ENCODE results near the gene SAV1. TPM values are rescaled to one million over a fixed set of nuclear protein-coding genes. Genes with fewer than 3 reads are reported as not detected.

SAV1 gene
- total RNA-seq, 3 donors from 2014 or later: 17.0 to 29.0 (median 18.0) TPM

DNA sequence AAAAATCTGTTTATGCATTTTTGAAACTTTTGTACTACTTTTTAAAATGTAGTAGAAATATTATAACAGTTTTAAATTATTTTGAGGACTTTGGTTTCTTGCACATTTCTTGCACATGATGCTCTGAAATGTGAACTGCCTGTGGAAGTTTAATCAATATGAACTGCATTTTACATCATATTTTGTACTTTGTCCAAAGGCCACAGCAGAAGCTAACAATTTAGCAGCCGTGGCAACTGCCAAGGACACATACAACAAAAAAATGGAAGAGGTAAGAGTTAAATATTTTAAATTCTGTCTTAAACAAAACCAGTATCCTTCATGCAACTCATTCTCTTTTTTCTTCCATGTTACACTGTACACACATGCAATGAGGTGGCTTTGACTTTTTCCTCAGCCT, 45.1 kb downstream of the SAV1 start:
- Histone ChIP-seq H3K4me1 (ENCODE audit: low read depth) (no peaks in the 10 kb centered on the region), H3K4me3 (no peak overlapping the region), H3K36me3 (ENCODE audit: low read depth) (no peaks in the 10 kb centered on the region), H3K9me3 (no peaks in the 10 kb centered on the region)
- intact Hi-C loops (cut with DNase I, micrococcal nuclease): no loop called here
- TF ChIP-seq, protein P1, sequence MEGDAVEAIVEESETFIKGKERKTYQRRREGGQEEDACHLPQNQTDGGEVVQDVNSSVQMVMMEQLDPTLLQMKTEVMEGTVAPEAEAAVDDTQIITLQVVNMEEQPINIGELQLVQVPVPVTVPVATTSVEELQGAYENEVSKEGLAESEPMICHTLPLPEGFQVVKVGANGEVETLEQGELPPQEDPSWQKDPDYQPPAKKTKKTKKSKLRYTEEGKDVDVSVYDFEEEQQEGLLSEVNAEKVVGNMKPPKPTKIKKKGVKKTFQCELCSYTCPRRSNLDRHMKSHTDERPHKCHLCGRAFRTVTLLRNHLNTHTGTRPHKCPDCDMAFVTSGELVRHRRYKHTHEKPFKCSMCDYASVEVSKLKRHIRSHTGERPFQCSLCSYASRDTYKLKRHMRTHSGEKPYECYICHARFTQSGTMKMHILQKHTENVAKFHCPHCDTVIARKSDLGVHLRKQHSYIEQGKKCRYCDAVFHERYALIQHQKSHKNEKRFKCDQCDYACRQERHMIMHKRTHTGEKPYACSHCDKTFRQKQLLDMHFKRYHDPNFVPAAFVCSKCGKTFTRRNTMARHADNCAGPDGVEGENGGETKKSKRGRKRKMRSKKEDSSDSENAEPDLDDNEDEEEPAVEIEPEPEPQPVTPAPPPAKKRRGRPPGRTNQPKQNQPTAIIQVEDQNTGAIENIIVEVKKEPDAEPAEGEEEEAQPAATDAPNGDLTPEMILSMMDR (IDR thresholded peaks at IDR 0.05): no peak
- no peak for DNase-seq
- no peak for ATAC-seq

DNA sequence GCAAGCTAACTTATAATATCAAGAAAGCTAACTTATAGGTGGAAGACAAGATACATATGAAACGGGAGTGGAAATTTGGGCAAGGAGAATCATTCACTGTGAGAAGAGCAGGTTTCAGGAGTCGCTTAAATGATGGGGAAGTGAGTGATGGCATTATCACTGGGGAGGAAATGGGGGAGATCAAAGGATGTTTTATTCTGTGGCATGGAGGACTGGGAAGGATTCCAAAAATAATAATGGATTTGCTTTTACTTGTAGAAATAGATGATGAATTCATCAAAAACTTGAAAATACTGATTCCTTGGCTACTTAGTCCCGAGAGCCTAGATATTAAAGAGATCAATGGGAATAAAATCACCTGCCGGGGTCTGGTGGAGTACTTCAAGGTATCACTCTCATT, 47.8 kb downstream of the SAV1 start:
- TF ChIP-seq, protein P1 (IDR thresholded peaks at IDR 0.05): no peak
- no peak overlapping the region for H3K4me3 ChIP-seq
- no peaks in the 10 kb centered on the region for H3K4me1 ChIP-seq (ENCODE audit: low read depth)
- ATAC-seq: no peak
- no peaks in the 10 kb centered on the region for H3K9me3 ChIP-seq
- H3K36me3 ChIP-seq (ENCODE audit: low read depth): no peaks in the 10 kb centered on the region
- no peak for DNase-seq
- intact Hi-C loops (cut with DNase I, micrococcal nuclease): no loop called here

DNA sequence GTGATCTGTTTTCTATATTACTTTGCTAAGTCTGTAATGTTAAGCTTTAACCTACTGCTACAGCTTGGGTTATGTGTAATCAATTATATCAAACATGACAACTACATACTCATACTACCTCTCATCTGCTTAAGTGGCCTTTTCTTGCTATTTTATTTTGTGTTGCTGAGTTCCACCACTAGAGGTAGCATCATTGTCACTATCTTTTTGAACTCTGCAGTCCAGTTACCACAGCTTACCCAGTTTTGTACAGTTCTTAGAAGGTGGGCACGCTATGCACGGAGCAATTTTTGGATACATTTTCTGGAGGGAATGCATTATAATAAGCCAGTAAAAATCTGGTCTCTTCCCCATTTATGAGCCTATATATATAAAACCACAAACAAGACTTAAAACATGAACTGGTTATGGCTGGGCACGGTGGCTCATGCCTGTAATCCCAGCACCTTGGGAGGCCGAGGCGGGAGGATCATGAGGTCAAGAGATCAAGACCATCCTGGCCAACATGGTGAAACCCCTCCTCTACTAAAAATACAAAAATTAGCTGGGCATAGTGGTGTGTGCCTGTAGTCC, 48.5 kb downstream of the SAV1 start:
- no peak overlapping the region for H3K4me3 ChIP-seq
- no peaks in the 10 kb centered on the region for H3K4me1 ChIP-seq (ENCODE audit: low read depth)
- no peak for ATAC-seq
- no peaks in the 10 kb centered on the region for H3K36me3 ChIP-seq (ENCODE audit: low read depth)
- intact Hi-C loops (cut with DNase I, micrococcal nuclease): no loop called here
- H3K9me3 ChIP-seq: no peaks in the 10 kb centered on the region
- TF ChIP-seq, protein P1 (IDR thresholded peaks at IDR 0.05): no peak
- no peak for DNase-seq

DNA sequence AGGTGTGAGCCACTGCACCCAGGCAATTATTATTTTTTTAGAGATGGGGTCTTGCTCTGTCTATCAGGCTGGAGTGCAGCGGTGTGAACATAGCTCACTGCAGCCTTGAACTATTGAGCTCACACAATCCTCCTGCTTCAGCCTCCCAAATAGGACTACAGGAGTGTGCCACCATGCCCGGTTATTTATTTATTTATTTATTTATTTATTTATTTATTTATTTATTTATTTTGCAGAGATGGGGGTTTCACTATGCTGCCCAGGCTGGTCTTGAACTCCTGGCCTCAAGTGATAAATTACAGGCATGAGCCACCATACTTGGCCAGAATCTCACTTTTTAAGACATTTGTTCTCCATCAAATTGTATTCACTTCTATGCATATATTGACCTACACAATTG, 51.8 kb downstream of the SAV1 start:
- Histone ChIP-seq H3K4me3 (no peak overlapping the region), H3K36me3 (ENCODE audit: low read depth) (no peaks in the 10 kb centered on the region), H3K4me1 (ENCODE audit: low read depth) (no peaks in the 10 kb centered on the region), H3K9me3 (no peaks in the 10 kb centered on the region)
- ATAC-seq (no peak), DNase-seq (no peak)
- intact Hi-C loops (cut with DNase I, micrococcal nuclease): no loop called here
- TF ChIP-seq, protein P1 (IDR thresholded peaks at IDR 0.05): no peak

DNA sequence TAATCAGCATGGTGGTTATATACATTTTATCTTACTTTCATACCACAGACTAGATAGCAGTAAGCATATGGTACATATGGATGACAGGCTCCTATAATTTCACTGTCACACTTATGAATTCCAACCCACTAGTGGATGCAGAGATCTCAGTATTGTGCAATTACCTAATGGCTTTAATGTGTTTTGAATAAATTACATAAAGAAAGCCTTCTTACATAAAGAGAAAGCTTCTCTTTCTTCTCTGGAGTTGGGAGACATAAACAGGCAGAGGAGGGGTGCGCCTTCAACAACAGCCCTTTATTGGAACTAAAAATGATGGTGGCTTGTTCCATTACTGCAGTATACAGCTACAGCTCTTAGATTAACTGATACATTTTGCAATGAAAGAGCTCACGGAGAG, 52.6 kb downstream of the SAV1 start:
- Histone ChIP-seq H3K4me3 (no peak overlapping the region), H3K9me3 (no peaks in the 10 kb centered on the region), H3K4me1 (ENCODE audit: low read depth) (no peaks in the 10 kb centered on the region), H3K36me3 (ENCODE audit: low read depth) (no peaks in the 10 kb centered on the region)
- TF ChIP-seq, protein P1 (IDR thresholded peaks at IDR 0.05): no peak
- ATAC-seq (no peak), DNase-seq (no peak)
- intact Hi-C loops (cut with DNase I, micrococcal nuclease): no loop called here

DNA sequence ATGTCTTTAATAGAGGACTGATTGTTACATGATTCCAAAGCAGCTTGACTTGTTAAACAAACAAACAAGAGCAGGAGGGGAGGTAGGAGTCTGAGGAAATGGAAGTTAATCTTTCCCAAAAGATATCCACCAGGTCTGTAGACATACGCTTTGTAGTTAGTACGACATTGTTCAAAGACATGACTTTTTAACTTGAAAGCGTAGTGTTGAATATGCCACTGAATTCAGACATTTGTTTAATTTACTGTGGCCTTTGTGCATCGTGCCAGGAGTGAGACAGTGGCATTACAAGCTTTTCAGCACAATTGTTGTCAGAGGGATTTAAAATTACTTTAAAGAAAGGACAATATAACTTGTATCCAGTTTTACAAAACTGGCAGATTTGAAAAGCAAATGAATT, 53.0 kb downstream of the SAV1 start:
- no peaks in the 10 kb centered on the region for H3K9me3 ChIP-seq
- H3K4me3 ChIP-seq: no peak overlapping the region
- intact Hi-C loops (cut with DNase I, micrococcal nuclease): no loop called here
- H3K4me1 ChIP-seq (ENCODE audit: low read depth): no peaks in the 10 kb centered on the region
- DNase-seq: no peak
- TF ChIP-seq, protein P1 (IDR thresholded peaks at IDR 0.05): no peak
- no peak for ATAC-seq
- no peaks in the 10 kb centered on the region for H3K36me3 ChIP-seq (ENCODE audit: low read depth)
